Transverse colon (tissue), 4 donors: ENCODE results near the gene MPO. TPM values are rescaled to one million over a fixed set of nuclear protein-coding genes. Genes with fewer than 3 reads are reported as not detected.

Source experiments
- DNase-seq: peaks from one replicate; pipeline ENCODE4 v3.0.0-alpha.2; 2019
- H3K27ac ChIP-seq, 4 donors: fragments of 200-600 bp; sonication (generic); 2 replicates each; pipeline ENCODE4 v1.5.1; 2016 to 2018; ENCODE audit warnings: inconsistent platforms in 4 of 4
- H3K27me3 ChIP-seq: fragments of 200-600 bp; sonication (generic); 2 replicates; pipeline ENCODE4 v1.5.1; 2017; ENCODE audit warnings: inconsistent platforms
- H3K36me3 ChIP-seq, 4 donors: fragments of 200-600 bp; sonication (generic); 2 replicates each; pipeline ENCODE4 v1.5.1; 2017 to 2019; ENCODE audit warnings: inconsistent platforms in 4 of 4
- H3K4me1 ChIP-seq, 4 donors: fragments of 200-600 bp; sonication (generic); 2 replicates each; pipeline ENCODE4 v1.5.1; 2017 to 2020; ENCODE audit warnings: inconsistent platforms in 4 of 4
- H3K4me3 ChIP-seq, 4 donors: fragments of 200-600 bp; sonication (generic); 1 replicate in 1 of 4; 2 replicates in 3 of 4; pipeline versions ENCODE4 v1.5.1 to v1.6.1; 2017 to 2019; ENCODE audit warnings: inconsistent platforms in 4 of 4
- H3K9me3 ChIP-seq, 2 donors: fragments of 200-600 bp; sonication (generic); 2 replicates each; pipeline ENCODE4 v1.5.1; 2017 to 2019; ENCODE audit warnings: inconsistent platforms in 2 of 2
- CTCF ChIP-seq, 5 experiments: fragments of 200-600 bp in 3 of 5; fragments of 450-650 bp in 2 of 5; sonication (generic) in 3 of 5; IDR thresholded peaks; 1 replicate in 2 of 5; 2 replicates in 3 of 5; pipeline ENCODE4 v1.5.1; 2016 to 2017; ENCODE audit warnings: antibody characterized with exemption in 5 of 5, inconsistent platforms in 3 of 5, mild to moderate bottlenecking in 2 of 5, moderate library complexity in 1 of 5
- EP300 ChIP-seq: sonication (generic); formaldehyde crosslinking; IDR thresholded peaks from one replicate; pipeline ENCODE4 v1.6.1; 2017; ENCODE audit warnings: antibody characterized with exemption, low read depth
- POLR2A ChIP-seq: fragments of 450-650 bp; IDR thresholded peaks from one replicate; pipeline ENCODE4 v1.6.1; 2016; ENCODE audit warnings: antibody characterized with exemption, mild to moderate bottlenecking, moderate library complexity
- POLR2AphosphoS5 ChIP-seq, 3 donors: sonication (generic); formaldehyde crosslinking; IDR thresholded peaks; one replicate each; pipeline ENCODE4 v1.6.1; 2016; ENCODE audit warnings: antibody characterized with exemption in 3 of 3
- WGBS, 2 donors: methylation state at CpG; one replicate each; pipeline ENCODE4 v1.1.5; 2018; ENCODE audit warnings: low coverage in 1 of 2; 5-methylcytosine and 5-hydroxymethylcytosine counted together
- in situ Hi-C, 4 donors: fragments of 200-750 bp; cut with MboI; loops; one replicate each; pipeline versions ENCODE4 v1.15.0 to v1.15.1; 2017; ENCODE audit warnings: low sequenced_read_pairs in 3 of 4, low pct_ligation_motif_present in 1 of 4, low pct_unique_long_range_greater_than_20kb in 1 of 4
- intact Hi-C: fragments of 100-400 bp; cut with DNase I; formaldehyde crosslinking; loops from one replicate; pipeline ENCODE4 v1.15.1; 2023; ENCODE audit warnings: low total_unique reads
- total RNA-seq, 4 donors: library from RNA; depleted of rRNA; stranded (reverse); fragments of >200 nt; gene quantifications; one replicate each; pipeline ENCODE4 v1.1.0, GENCODE V29; 2016

Gene MPO
- total RNA-seq, 4 donors from 2014 or later = not detected

- Histone ChIP-seq H3K36me3 (no peaks in the 10 kb centered on the region), H3K4me1 (peaks cover 9 to 11% (median 10%) of the 10 kb centered on the region in 4 donors), H3K27me3 (peaks cover 36% of the 10 kb centered on the region), H3K27ac (no peak overlapping the region), H3K4me3 (peak overlapping the region in 1 of 4 donors; percentile 47), H3K9me3 (no peaks in the 10 kb centered on the region)
- no peak for DNase-seq
- in situ Hi-C loops = loop anchor here in 1 of 4 donors (25.0 kb wide), 1 partner anchor 112 kb away; the partner anchor contains the start of gene OR4D1
- intact Hi-C loops = no loop called here
- no peak for TF ChIP-seq CTCF (IDR thresholded peaks at IDR 0.05)
- TF ChIP-seq POLR2A = no peak
- no peak for TF ChIP-seq EP300
- TF ChIP-seq POLR2AphosphoS5 (IDR thresholded peaks at IDR 0.05) = no peak
- WGBS, 2 donors = 0 to 38% methylated on average over 1 to 10 of the region's 10 CpGs
Measured at GRCh38 chr17:58248955-58249269, 31.8 kb downstream of the MPO start.

DNA sequence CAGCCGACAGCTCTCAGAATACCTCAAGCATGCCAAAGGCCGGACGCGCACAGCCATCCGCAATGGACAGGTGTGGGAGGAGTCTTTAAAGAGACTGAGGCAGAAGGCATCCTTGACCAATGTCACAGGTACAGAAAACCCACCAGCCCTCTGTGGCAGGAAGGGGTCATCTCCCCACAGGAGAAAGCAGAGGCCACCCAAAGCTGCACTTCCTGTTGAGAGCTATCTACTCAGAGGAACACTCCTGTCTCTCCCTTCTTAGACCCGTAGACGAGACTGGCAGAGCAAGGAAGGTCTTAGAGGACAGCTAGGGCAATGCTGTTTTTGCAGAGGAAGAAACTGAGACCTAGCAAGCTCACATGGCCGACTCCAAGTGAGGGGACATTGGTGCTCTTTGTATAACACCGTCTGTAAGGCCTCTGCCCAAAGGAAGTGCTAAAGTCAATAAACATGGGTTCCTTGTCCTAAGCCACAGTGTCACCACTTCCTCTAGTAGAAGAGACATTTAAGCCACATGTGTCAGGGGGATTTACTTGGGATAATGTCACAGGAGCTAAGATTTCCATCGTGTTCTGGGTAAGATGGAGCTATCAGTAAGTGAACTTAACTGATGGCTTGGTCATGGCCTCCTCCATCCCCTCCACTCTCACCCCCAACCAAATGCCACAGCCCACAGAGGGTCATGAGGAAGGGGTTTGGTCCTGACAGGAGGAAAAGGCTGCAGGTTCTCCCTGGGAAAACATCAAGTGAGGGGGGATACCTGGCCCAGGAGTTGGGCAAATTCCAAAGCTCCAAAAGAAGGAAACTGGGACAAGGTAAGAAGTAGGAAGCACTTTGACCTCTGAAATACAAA, 33.0 kb downstream of the MPO start:
- no peak overlapping the region for H3K27ac ChIP-seq
- peaks cover 39% of the 10 kb centered on the region for H3K27me3 ChIP-seq
- DNase-seq = no peak
- in situ Hi-C loops (loop anchor here in 1 of 4 donors (25.0 kb wide), 1 partner anchor 110 kb away; the partner anchor contains the start of gene OR4D1), intact Hi-C loops (no loop called here)
- H3K4me1 ChIP-seq = peaks cover 9 to 11% (median 10%) of the 10 kb centered on the region in 4 donors
- 80 to 83% methylated on average over 1 to 10 of the region's 10 CpGs for WGBS, 2 donors
- no peaks in the 10 kb centered on the region for H3K36me3 ChIP-seq
- H3K4me3 ChIP-seq = no peak overlapping the region
- no peaks in the 10 kb centered on the region for H3K9me3 ChIP-seq
- TF ChIP-seq POLR2AphosphoS5 (IDR thresholded peaks at IDR 0.05) (no peak), POLR2A (no peak), EP300 (no peak), CTCF (IDR thresholded peaks at IDR 0.05) (no peak)

DNA sequence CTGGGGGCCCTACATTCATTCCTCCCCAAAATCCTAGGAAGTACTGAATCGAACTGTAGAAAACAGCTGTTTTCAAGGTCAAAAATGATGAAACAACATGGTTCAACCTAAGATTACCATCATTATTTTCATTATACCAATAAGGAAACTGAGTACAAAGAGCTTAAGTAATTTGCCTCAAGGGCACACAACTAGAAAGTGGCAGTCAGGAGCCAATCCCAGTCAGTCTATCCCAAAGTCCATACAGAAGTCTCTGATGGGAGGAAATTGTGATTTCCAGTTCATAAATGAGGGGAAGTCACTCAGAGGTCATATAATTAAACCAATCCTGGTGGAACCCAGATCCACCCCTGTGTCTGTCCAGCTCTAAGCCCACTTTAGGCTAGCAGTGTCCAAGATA, 34.0 kb downstream of the MPO start:
- no peaks in the 10 kb centered on the region for H3K9me3 ChIP-seq
- DNase-seq = no peak
- TF ChIP-seq POLR2A = no peak
- no peak for TF ChIP-seq CTCF (IDR thresholded peaks at IDR 0.05)
- TF ChIP-seq POLR2AphosphoS5 (IDR thresholded peaks at IDR 0.05) = no peak
- no peak for TF ChIP-seq EP300
- in situ Hi-C loops = loop anchor here in 1 of 4 donors (25.0 kb wide), 1 partner anchor 109 kb away; the partner anchor contains the start of gene OR4D1
- H3K36me3 ChIP-seq = no peaks in the 10 kb centered on the region
- peaks cover 45% of the 10 kb centered on the region for H3K27me3 ChIP-seq
- peaks cover 9 to 11% (median 10%) of the 10 kb centered on the region in 4 donors for H3K4me1 ChIP-seq
- H3K27ac ChIP-seq = no peak overlapping the region
- H3K4me3 ChIP-seq = no peak overlapping the region
- WGBS, 2 donors = 67 to 80% methylated on average over 1 of the region's 1 CpG
- intact Hi-C loops = no loop called here

DNA sequence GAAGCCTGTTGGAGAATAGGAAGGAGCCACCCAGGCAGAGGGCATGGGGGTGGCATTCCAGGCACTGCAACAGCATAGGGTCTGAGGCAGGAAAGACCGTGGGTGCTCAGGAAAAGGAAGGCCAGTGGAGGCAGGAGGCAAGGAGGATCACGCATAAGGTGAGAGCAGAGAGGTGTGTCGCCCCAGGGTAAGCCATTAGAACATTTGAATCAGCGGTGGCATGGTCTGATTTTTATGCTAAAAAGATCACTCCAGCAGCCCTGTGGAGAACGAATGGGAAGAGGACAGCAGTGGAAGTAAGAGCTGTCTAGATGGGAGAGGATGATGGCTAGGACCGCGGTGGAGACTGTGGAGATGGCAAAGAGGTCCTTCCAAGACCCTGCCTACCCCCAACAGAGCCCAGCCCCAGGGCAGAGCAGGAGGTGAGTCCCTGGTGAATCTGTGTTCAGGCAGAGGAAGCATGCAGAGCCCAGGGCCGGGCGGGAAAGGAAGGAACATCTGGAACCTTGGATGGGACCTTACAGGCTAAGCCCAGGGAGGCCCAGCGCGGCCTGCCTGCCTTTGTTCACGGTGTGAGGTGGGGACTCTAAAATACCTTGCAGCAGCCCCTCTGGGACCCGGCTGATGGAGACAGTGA, 34.5 kb downstream of the MPO start:
- Histone ChIP-seq H3K27ac (no peak overlapping the region), H3K27me3 (peaks cover 48% of the 10 kb centered on the region), H3K4me3 (no peak overlapping the region), H3K4me1 (peaks cover 9 to 11% (median 10%) of the 10 kb centered on the region in 4 donors), H3K36me3 (no peaks in the 10 kb centered on the region), H3K9me3 (no peaks in the 10 kb centered on the region)
- DNase-seq = no peak
- WGBS, 2 donors = 73 to 89% methylated on average over 7 to 13 of the region's 13 CpGs
- TF ChIP-seq CTCF (IDR thresholded peaks at IDR 0.05) = no peak
- TF ChIP-seq POLR2AphosphoS5 (IDR thresholded peaks at IDR 0.05) = no peak
- no peak for TF ChIP-seq POLR2A
- in situ Hi-C loops = loop anchor here in 1 of 4 donors (25.0 kb wide), 1 partner anchor 109 kb away; the partner anchor contains the start of gene OR4D1
- intact Hi-C loops = no loop called here
